Neural cell (in vitro differentiated cells): ENCODE measurements around the gene COBL.

Source experiments
- CTCF ChIP-seq: fragments of 450-650 bp; IDR thresholded peaks from 2 replicates; pipeline ENCODE4 v1.5.1; 2014; ENCODE audit warnings: antibody characterized with exemption, mild to moderate bottlenecking, moderate library complexity; ENCODE audit not compliant: poor library complexity, severe bottlenecking
- EP300 ChIP-seq: fragments of 450-650 bp; conservative IDR thresholded peaks from 2 replicates; pipeline ENCODE4 v1.6.1; 2014; ENCODE audit warnings: antibody characterized with exemption, mild to moderate bottlenecking, moderate library complexity; ENCODE audit not compliant: poor library complexity, severe bottlenecking
- EZH2 ChIP-seq: fragments of 200-600, 300-800 bp; shearing (Covaris generic), sonication (generic); IDR thresholded peaks from 2 replicates; pipeline ENCODE4 v1.6.1; 2014; ENCODE audit warnings: antibody characterized with exemption, low read length, borderline replicate concordance, mild to moderate bottlenecking; ENCODE audit not compliant: insufficient read depth, poor library complexity, severe bottlenecking
- MXI1 ChIP-seq: fragments of 450-650 bp; conservative IDR thresholded peaks from 2 replicates; pipeline ENCODE4 v1.6.1; 2014; ENCODE audit warnings: antibody characterized with exemption, mild to moderate bottlenecking; ENCODE audit not compliant: poor library complexity, severe bottlenecking
- POLR2AphosphoS5 ChIP-seq: IDR thresholded peaks from 2 replicates; pipeline ENCODE4 v1.6.1; 2012
- RAD21 ChIP-seq: fragments of 450-650 bp; conservative IDR thresholded peaks from 2 replicates; pipeline ENCODE4 v1.6.1; 2014; ENCODE audit warnings: antibody characterized with exemption, mild to moderate bottlenecking, moderate library complexity
- REST ChIP-seq: IDR thresholded peaks from 2 replicates; pipeline ENCODE4 v1.6.1; 2012; ENCODE audit warnings: borderline replicate concordance
- SMC3 ChIP-seq: fragments of 450-650 bp; conservative IDR thresholded peaks from 2 replicates; pipeline ENCODE4 v1.6.1; 2014; ENCODE audit warnings: antibody characterized with exemption, mild to moderate bottlenecking, moderate library complexity; ENCODE audit not compliant: poor library complexity
- TAF1 ChIP-seq: IDR thresholded peaks from 2 replicates; pipeline ENCODE4 v1.6.1; 2012; ENCODE audit warnings: low read depth

GRCh38 chr7:51269321-51269720, 47.3 kb downstream of the COBL start:
- TF ChIP-seq CTCF (no peak), EP300 (no peak), POLR2AphosphoS5 (no peak), EZH2 (no peak), REST (no peak), TAF1 (no peak), SMC3 (no peak), MXI1 (no peak), RAD21 (no peak)
